ENCODE results near the gene PLD6. TPM values are rescaled to one million over a fixed set of nuclear protein-coding genes. Genes with fewer than 3 reads are reported as not detected.

Gene PLD6
- total RNA-seq, 4 donors from 2014 or later, result 3.1 to 13.7 (median 6.9) TPM

DNA sequence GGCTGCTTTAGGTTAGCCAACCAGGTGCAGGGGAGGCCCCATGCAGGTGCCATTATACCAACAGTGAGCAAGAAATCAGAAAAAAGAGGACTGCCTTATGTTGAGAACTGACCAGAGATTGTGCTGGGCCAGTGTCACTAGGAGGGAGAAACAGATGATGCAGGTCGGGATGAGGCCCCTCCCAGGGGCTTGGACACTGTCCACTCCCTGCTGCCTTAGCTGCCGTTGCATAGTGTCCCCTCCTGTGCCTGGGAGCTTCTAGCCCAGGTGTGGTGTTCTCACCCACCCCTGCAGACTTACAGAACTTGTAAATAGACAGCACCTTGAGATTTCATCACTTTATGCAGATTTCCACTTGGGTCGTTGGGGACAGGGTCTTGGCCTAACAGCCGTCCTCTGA is 36.7 kb downstream of the PLD6 start:
- peaks cover 0 to 22% (median 10%) of the 10 kb centered on the region in 4 donors for H3K4me1 ChIP-seq
- intact Hi-C loops (cut with DNase I), result no loop called here
- WGBS, result 85% methylated on average over 3 of the region's 4 CpGs
- H3K4me3 ChIP-seq, result no peak overlapping the region
- peaks cover 50 to 98% (median 80%) of the 10 kb centered on the region in 4 donors for H3K36me3 ChIP-seq
- H3K9me3 ChIP-seq, result no peaks in the 10 kb centered on the region
- H3K27ac ChIP-seq (replicated peaks in 1 of 4), result no peak overlapping the region
- DNase-seq (ENCODE audit: extremely low spot score), result no peak
- H3K27me3 ChIP-seq, result no peaks in the 10 kb centered on the region
- TF ChIP-seq EP300 (IDR thresholded peaks at IDR 0.05), result no peak
- TF ChIP-seq POLR2A (IDR thresholded peaks at IDR 0.05; ENCODE audit: low read depth), result no peak
- TF ChIP-seq, protein P1, sequence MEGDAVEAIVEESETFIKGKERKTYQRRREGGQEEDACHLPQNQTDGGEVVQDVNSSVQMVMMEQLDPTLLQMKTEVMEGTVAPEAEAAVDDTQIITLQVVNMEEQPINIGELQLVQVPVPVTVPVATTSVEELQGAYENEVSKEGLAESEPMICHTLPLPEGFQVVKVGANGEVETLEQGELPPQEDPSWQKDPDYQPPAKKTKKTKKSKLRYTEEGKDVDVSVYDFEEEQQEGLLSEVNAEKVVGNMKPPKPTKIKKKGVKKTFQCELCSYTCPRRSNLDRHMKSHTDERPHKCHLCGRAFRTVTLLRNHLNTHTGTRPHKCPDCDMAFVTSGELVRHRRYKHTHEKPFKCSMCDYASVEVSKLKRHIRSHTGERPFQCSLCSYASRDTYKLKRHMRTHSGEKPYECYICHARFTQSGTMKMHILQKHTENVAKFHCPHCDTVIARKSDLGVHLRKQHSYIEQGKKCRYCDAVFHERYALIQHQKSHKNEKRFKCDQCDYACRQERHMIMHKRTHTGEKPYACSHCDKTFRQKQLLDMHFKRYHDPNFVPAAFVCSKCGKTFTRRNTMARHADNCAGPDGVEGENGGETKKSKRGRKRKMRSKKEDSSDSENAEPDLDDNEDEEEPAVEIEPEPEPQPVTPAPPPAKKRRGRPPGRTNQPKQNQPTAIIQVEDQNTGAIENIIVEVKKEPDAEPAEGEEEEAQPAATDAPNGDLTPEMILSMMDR (IDR thresholded peaks at IDR 0.05), result no peak
- no peak for TF ChIP-seq POLR2AphosphoS5 (IDR thresholded peaks at IDR 0.05)

DNA sequence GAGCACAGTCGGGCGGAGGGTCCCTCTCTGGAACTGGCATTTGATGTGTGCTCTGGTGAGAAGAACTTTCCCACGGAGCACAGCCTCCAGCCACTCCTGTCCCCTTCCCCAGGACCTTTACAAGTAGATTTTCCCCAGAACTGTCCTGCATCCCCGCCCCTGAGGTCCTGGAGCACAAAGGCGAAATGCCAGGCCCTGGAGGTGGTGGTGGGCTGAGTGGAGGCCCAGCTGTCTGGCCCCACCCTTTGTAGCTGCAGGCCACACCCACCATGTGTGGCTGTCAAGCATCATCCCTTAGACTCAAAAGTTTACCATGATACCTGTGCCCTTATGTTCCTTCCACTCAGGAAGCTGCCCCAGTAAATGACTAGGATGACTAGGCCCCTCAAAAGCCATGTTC is 37.7 kb downstream of the PLD6 start:
- no peak for DNase-seq (ENCODE audit: extremely low spot score)
- H3K27ac ChIP-seq (replicated peaks in 1 of 4), result no peak overlapping the region
- WGBS, result 91% methylated on average over 5 of the region's 5 CpGs
- no peak overlapping the region for H3K4me3 ChIP-seq
- intact Hi-C loops (cut with DNase I), result no loop called here
- TF ChIP-seq POLR2A (IDR thresholded peaks at IDR 0.05; ENCODE audit: low read depth) (no peak), EP300 (IDR thresholded peaks at IDR 0.05) (no peak), POLR2AphosphoS5 (IDR thresholded peaks at IDR 0.05) (no peak)
- TF ChIP-seq, protein P1 (IDR thresholded peaks at IDR 0.05), result no peak
- H3K27me3 ChIP-seq, result no peaks in the 10 kb centered on the region
- peaks cover 0 to 22% (median 10%) of the 10 kb centered on the region in 4 donors for H3K4me1 ChIP-seq
- no peaks in the 10 kb centered on the region for H3K9me3 ChIP-seq
- H3K36me3 ChIP-seq, result peaks cover 50 to 98% (median 80%) of the 10 kb centered on the region in 4 donors

DNA sequence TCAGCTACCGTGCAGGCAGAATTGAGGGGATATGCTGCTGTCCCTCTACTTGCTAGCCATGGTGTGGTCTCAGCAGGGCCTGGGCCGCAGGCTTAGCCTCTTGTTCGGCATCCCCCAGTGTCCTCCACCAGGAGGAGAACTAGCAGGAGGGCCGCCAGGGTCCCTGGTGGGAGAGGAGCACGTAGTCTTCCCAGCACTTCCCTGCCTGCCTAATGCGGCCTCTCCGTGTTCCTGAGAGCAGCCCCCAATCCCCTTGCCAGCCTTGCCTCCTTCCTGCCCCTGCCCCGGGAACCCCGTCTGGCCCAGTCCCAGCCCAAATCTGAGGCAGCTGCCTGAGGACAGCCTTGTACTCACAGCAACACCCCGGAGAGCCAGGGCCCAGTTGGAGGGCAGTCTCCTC is 38.1 kb downstream of the PLD6 start:
- intact Hi-C loops (cut with DNase I), result no loop called here
- WGBS, result 84% methylated on average over 4 of the region's 10 CpGs
- Histone ChIP-seq H3K27me3 (no peaks in the 10 kb centered on the region), H3K36me3 (peaks cover 46 to 98% (median 80%) of the 10 kb centered on the region in 4 donors), H3K4me1 (peaks cover 0 to 21% (median 10%) of the 10 kb centered on the region in 4 donors), H3K27ac (replicated peaks in 1 of 4) (no peak overlapping the region), H3K9me3 (no peaks in the 10 kb centered on the region), H3K4me3 (no peak overlapping the region)
- TF ChIP-seq, protein P1 (IDR thresholded peaks at IDR 0.05), result no peak
- TF ChIP-seq POLR2A (IDR thresholded peaks at IDR 0.05; ENCODE audit: low read depth), result no peak
- TF ChIP-seq EP300 (IDR thresholded peaks at IDR 0.05), result no peak
- TF ChIP-seq POLR2AphosphoS5 (IDR thresholded peaks at IDR 0.05), result no peak
- no peak for DNase-seq (ENCODE audit: extremely low spot score)

DNA sequence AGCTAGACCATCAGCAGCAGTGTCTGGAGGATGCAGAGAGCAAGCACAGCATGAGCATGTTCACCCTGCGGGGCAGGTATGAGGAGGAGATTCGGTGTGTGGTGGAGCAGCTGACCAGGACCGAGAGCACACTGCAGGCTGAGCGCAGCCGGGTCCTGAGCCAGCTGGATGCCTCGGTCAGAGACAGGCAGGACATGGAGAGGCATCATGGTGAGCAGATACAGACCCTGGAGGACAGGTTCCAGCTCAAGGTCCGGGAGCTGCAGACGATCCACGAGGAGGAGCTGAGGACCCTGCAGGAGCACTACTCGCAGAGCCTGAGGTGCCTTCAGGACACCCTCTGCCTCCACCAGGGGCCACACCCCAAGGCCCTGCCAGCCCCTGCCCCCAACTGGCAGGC is 38.8 kb downstream of the PLD6 start:
- TF ChIP-seq POLR2AphosphoS5 (IDR thresholded peaks at IDR 0.05), result no peak
- TF ChIP-seq, protein P1 (IDR thresholded peaks at IDR 0.05), result no peak
- no peak for TF ChIP-seq EP300 (IDR thresholded peaks at IDR 0.05)
- TF ChIP-seq POLR2A (IDR thresholded peaks at IDR 0.05; ENCODE audit: low read depth), result no peak
- 100% methylated on average over 1 of the region's 10 CpGs for WGBS
- Histone ChIP-seq H3K36me3 (peaks cover 46 to 98% (median 80%) of the 10 kb centered on the region in 4 donors), H3K9me3 (no peaks in the 10 kb centered on the region), H3K4me3 (no peak overlapping the region), H3K27me3 (no peaks in the 10 kb centered on the region), H3K4me1 (peaks cover 0 to 15% (median 7%) of the 10 kb centered on the region in 4 donors), H3K27ac (replicated peaks in 1 of 4) (no peak overlapping the region)
- intact Hi-C loops (cut with DNase I), result no loop called here
- no peak for DNase-seq (ENCODE audit: extremely low spot score)

DNA sequence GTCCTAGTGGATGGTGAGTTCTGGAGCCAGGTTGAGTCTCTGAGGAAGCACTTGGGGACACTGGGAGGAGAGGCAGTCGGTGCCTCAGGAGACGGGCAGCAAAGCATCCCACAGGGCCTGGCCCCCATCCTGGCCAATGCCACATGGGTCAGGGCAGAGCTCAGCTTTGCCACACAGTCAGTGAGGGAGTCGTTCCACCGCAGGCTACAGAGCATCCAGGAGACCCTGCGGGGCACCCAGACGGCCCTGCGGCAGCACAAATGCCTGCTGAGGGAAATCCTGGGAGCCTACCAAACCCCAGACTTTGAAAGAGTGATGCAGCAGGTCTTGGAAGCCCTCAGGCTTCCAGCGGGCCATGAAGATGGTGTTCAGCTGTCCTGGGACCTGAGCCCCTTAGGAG is 39.7 kb downstream of the PLD6 start:
- H3K36me3 ChIP-seq, result peaks cover 51 to 98% (median 80%) of the 10 kb centered on the region in 4 donors
- H3K27ac ChIP-seq (replicated peaks in 1 of 4), result no peak overlapping the region
- 98% methylated on average over 8 of the region's 8 CpGs for WGBS
- intact Hi-C loops (cut with DNase I), result no loop called here
- no peak overlapping the region for H3K4me3 ChIP-seq
- DNase-seq (ENCODE audit: extremely low spot score), result no peak
- peaks cover 0 to 9% (median 3%) of the 10 kb centered on the region in 4 donors for H3K4me1 ChIP-seq
- no peaks in the 10 kb centered on the region for H3K9me3 ChIP-seq
- H3K27me3 ChIP-seq, result no peaks in the 10 kb centered on the region
- TF ChIP-seq POLR2A (IDR thresholded peaks at IDR 0.05; ENCODE audit: low read depth) (no peak), POLR2AphosphoS5 (IDR thresholded peaks at IDR 0.05) (no peak), EP300 (IDR thresholded peaks at IDR 0.05) (no peak)
- TF ChIP-seq, protein P1 (IDR thresholded peaks at IDR 0.05), result no peak
